Measurements from ENCODE around the gene CTNNA3. TPM values are rescaled to one million over a fixed set of nuclear protein-coding genes. Genes with fewer than 3 reads are reported as not detected.

The CTNNA3 gene
- total and polyA plus RNA-seq, 2 donors: 2.0 to 26.1 TPM

DNA sequence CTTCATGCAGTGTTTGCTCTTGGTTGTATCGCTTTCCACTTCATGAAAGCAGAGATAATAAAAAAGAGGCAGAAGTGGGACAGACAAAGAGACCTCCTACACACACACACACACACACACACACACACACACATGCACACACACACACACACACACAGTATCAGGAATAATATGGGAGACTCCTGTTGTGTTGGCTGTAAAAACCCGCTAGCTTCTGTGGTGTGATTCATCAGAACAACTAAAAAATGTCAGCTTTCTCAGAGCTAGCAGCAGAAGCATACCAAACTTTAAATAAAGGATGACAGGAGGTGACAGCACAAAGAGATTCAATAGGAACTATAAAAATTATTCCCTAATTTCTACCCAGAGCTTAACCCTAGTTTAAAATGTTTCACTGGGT is 918.3 kb downstream of the CTNNA3 start:
- 87% methylated on average over 2 of the region's 2 CpGs for WGBS
- no peaks in the 10 kb centered on the region for H3K36me3 ChIP-seq (ENCODE audit: insufficient read depth)
- no peaks in the 10 kb centered on the region for H3K4me1 ChIP-seq (ENCODE audit: insufficient read depth)
- DNase-seq (ENCODE audit: extremely low spot score): no peak
- H3K27ac ChIP-seq (ENCODE audit: low read depth): no peak overlapping the region
- H3K4me3 ChIP-seq (ENCODE audit: low read depth, low read length): no peak overlapping the region

DNA sequence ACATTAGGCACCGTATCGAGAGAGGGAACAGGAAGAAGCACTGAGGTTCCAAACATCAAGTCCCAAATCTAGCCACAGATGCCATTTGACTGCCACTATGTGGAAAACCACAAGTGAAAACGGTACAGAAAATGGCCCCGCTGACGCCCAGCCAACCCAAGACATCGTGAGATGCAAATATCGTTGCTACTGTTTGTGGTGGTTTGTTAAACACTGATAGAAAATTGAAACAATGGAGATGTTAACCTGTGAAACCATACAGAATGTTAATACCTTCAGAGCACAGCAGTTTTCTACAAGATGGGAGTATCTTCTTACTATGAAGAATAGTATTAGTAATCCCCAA is 922.5 kb downstream of the CTNNA3 start:
- DNase-seq (ENCODE audit: extremely low spot score): no peak
- Histone ChIP-seq H3K27ac (ENCODE audit: low read depth) (no peak overlapping the region), H3K4me1 (ENCODE audit: insufficient read depth) (no peaks in the 10 kb centered on the region), H3K36me3 (ENCODE audit: insufficient read depth) (no peaks in the 10 kb centered on the region), H3K4me3 (ENCODE audit: low read depth, low read length) (no peak overlapping the region)
- 89% methylated on average over 7 of the region's 7 CpGs for WGBS

DNA sequence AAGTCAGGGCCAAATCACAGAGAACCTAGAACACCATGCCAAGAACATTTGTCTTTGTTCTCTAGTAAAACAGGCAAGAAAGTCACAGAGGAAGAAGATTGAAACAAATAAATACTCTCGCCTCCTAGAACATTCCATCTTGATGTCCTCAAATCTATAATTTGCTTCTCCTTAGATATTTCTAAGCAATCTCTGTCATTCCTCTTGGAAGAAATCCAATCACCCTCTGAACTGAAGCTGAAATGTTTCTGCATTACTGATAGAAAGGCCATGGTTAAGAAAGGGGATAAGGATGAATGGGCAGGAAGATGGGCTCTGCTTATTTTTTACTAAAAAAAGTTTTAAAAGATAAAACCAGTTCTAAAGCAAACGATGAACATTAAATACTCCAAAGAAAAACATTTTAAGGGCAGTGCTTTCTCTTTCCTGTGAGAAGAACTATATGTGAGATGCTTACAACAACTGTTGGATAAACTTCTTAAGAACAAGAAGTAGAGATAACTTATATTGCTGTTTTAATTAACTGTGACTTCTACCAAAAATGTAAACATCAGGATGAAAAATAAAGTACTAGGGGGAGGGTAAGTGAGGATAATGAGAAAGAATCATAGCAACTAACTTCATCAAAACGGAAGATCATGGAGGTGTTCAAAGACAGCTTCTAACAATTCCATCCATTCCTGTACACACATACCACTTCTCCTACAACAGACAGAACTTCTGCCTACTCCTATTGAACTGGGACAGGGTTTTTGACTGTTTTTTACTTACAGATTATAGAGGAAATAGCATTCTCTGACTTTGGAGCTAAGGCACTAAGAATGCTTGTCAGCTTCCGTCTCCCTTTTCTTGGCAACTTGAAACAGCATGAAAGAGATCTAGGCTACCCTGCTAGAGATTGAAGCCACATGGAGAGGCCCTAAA is 923.2 kb downstream of the CTNNA3 start:
- Histone ChIP-seq H3K27ac (ENCODE audit: low read depth) (no peak overlapping the region), H3K4me1 (ENCODE audit: insufficient read depth) (no peaks in the 10 kb centered on the region), H3K4me3 (ENCODE audit: low read depth, low read length) (no peak overlapping the region), H3K36me3 (ENCODE audit: insufficient read depth) (no peaks in the 10 kb centered on the region)
- WGBS: 60% methylated on average over 4 of the region's 4 CpGs
- no peak for DNase-seq (ENCODE audit: extremely low spot score)

DNA sequence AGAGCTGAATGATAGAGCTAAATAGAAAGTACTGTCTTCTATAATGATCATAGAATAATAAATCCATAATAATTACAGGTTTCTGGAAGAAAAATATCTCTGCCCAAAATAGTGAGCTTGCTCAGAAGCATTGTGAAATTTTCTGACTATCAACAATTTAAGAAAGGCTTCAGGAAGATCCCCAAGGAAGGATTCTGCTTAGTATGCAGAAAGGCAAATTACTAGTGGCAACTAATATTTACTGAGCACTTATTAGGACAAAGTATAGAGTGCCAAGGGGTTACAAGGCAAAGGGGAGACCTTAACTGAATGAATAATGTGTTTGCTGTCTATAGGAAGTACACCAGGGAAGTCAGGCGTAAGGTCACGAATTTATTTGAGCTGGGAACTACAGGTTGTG is 928.3 kb downstream of the CTNNA3 start:
- Histone ChIP-seq H3K4me1 (ENCODE audit: insufficient read depth) (no peaks in the 10 kb centered on the region), H3K36me3 (ENCODE audit: insufficient read depth) (no peaks in the 10 kb centered on the region), H3K4me3 (ENCODE audit: low read depth, low read length) (no peak overlapping the region), H3K27ac (ENCODE audit: low read depth) (no peak overlapping the region)
- 71% methylated on average over 2 of the region's 2 CpGs for WGBS
- DNase-seq (ENCODE audit: extremely low spot score): no peak

DNA sequence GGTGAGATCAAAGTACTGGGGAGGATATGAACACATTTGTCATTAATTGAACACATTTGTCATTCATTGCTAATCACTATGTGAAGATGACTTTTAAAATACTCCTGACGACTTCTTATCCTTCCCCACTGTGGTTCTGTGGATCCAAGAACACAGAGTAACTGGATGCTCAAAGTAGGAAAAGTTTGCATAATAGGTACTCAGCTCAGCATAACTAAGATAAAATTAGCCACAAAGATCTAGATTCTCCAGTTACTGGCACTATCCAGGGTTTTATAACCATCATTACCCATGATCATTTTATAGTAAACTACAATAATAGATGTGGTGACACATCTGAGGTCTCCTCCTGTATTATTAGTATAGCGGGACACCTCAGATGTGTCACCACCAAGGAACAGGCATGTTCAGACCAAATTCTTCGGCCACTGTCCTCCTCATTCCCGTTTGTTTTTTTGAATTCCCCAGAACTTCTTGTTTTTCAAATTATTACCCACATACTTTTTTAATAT is 933.7 kb downstream of the CTNNA3 start:
- Histone ChIP-seq H3K36me3 (ENCODE audit: insufficient read depth) (no peaks in the 10 kb centered on the region), H3K4me1 (ENCODE audit: insufficient read depth) (no peaks in the 10 kb centered on the region), H3K4me3 (ENCODE audit: low read depth, low read length) (no peak overlapping the region), H3K27ac (ENCODE audit: low read depth) (no peak overlapping the region)
- WGBS: 89% methylated on average over 4 of the region's 4 CpGs
- DNase-seq (ENCODE audit: extremely low spot score): no peak

DNA sequence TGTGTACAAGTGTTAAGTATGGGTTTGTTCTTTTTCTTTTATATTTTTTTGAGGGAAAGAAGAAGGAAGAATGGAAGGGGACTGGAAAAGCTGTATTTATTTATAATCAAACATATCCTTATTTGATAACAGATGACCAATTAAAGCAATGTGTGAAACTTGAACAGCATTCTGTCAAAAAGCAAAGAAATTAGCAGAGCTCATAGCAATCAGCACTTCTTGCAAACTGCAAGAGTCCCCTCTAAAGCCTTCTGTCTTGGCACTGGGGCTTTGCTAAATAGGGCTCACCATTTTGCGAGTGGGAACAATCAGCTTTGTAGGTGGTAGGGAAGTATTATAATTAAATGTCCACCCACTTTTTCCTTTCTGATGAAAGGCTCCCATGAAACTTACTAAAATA is 935.1 kb downstream of the CTNNA3 start:
- no peak overlapping the region for H3K4me3 ChIP-seq (ENCODE audit: low read depth, low read length)
- 94% methylated on average over 1 of the region's 1 CpG for WGBS

DNA sequence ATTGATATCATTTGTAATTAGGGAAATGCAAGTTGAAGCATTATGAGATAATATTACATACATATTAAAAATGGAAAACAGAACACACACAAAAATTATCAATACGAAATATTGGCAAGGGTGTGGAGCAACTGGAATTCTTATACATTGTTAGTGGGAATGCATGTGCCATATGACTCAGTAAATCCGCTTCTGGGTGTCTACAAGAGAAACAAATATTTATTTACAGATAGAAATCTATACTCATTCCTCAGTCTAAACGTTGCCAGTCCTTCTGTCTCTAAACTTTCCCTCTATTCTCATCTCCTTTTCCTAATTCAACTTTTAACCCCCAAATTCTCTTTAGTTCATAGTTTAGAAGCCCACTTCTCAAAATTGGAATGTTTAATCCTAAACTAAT is 940.5 kb downstream of the CTNNA3 start:
- Histone ChIP-seq H3K4me1 (ENCODE audit: insufficient read depth) (no peaks in the 10 kb centered on the region), H3K36me3 (ENCODE audit: insufficient read depth) (no peaks in the 10 kb centered on the region), H3K4me3 (ENCODE audit: low read depth, low read length) (no peak overlapping the region), H3K27ac (ENCODE audit: low read depth) (no peak overlapping the region)
- 72% methylated on average over 3 of the region's 3 CpGs for WGBS
- DNase-seq (ENCODE audit: extremely low spot score): no peak

More for the DNA sequence above, 935.1 kb downstream of the CTNNA3 start:
- Histone ChIP-seq H3K4me1 (ENCODE audit: insufficient read depth) (no peaks in the 10 kb centered on the region), H3K27ac (ENCODE audit: low read depth) (no peak overlapping the region), H3K36me3 (ENCODE audit: insufficient read depth) (no peaks in the 10 kb centered on the region)
- DNase-seq (ENCODE audit: extremely low spot score): no peak

DNA sequence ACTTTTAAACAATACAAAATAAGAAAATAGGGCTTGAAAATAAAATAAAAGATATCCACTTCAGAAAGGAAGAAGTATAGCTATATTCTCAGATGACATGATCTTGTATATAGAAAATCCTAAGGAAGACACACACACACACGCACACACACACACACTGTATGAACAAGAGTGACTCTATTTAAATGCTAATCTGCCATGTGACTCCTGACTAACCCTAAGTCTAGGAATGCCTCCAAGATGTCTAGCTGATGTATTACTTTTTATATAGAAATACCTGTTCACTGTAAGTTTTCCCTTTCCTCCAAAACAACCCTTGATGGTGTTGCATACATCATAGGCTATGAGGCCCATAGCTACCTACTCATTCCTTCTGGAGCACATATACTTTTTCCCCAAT is 943.3 kb downstream of the CTNNA3 start:
- Histone ChIP-seq H3K4me3 (ENCODE audit: low read depth, low read length) (no peak overlapping the region), H3K36me3 (ENCODE audit: insufficient read depth) (no peaks in the 10 kb centered on the region), H3K4me1 (ENCODE audit: insufficient read depth) (no peaks in the 10 kb centered on the region), H3K27ac (ENCODE audit: low read depth) (no peak overlapping the region)
- DNase-seq (ENCODE audit: extremely low spot score): no peak
- 48% methylated on average over 1 of the region's 1 CpG for WGBS

DNA sequence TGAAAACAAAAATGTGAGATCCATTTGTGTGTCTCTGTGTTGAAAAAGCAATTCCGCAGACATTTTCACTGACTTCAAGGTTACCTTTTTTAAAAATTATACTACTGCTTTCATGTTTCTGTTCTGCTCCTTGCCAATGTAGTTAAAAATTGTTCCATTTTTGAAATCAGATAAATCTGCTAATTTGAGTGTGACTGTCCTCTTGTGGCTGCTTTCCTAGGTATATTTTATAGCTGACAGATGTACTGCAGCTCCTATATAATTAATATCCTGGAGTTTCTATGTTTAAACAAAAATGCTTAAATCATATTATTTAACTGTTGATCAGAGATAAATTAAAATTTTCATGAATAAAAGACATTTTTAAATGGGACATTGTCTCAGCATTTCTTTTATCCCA is 947.8 kb downstream of the CTNNA3 start:
- no peak overlapping the region for H3K4me3 ChIP-seq (ENCODE audit: low read depth, low read length)
- H3K36me3 ChIP-seq (ENCODE audit: insufficient read depth): no peaks in the 10 kb centered on the region
- no peaks in the 10 kb centered on the region for H3K4me1 ChIP-seq (ENCODE audit: insufficient read depth)
- no peak overlapping the region for H3K27ac ChIP-seq (ENCODE audit: low read depth)
- no peak for DNase-seq (ENCODE audit: extremely low spot score)
- 99% methylated on average over 1 of the region's 1 CpG for WGBS

DNA sequence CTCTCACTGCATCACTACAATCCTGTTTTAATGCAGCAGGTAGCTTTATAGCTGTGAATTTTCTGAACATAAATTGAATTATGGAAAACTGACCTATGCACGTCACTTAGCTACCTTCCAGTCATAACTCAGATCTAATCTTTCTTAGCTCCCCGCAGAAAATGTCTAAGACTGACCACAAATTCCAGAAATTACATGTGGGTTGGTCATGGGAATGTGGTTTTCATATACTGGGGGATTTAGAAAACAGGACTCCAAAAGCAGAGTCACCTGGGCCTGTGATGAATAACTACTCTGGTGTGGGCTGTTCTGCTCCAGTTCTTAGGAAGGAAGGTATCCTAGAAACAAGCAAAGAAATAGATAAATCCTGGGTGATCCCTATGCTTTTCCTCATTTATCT is 948.5 kb downstream of the CTNNA3 start:
- Histone ChIP-seq H3K27ac (ENCODE audit: low read depth) (no peak overlapping the region), H3K4me1 (ENCODE audit: insufficient read depth) (no peaks in the 10 kb centered on the region), H3K4me3 (ENCODE audit: low read depth, low read length) (no peak overlapping the region), H3K36me3 (ENCODE audit: insufficient read depth) (no peaks in the 10 kb centered on the region)
- no peak for DNase-seq (ENCODE audit: extremely low spot score)
- WGBS: 61% methylated on average over 2 of the region's 2 CpGs

DNA sequence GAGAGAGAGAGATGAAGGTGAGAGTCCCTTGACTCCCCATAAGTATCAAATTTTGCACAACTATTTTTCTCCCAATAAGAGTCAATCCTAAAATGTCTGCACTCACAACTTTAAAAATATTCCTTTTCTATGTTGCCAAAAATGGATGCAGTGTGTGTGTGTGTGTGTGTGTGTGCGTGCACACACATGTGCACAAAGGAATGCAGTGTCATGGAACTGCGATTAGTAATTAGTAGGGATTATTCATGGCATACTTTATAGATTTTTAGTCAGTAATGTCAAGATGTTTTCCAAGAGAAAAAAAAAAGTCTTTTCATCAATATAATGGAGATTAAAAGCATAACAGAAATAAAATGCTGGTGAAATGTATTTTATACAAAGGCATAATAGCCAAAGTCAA is 949.3 kb downstream of the CTNNA3 start:
- Histone ChIP-seq H3K36me3 (ENCODE audit: insufficient read depth) (no peaks in the 10 kb centered on the region), H3K4me1 (ENCODE audit: insufficient read depth) (no peaks in the 10 kb centered on the region), H3K4me3 (ENCODE audit: low read depth, low read length) (no peak overlapping the region), H3K27ac (ENCODE audit: low read depth) (no peak overlapping the region)
- DNase-seq (ENCODE audit: extremely low spot score): no peak
- WGBS: 82% methylated on average over 2 of the region's 2 CpGs

DNA sequence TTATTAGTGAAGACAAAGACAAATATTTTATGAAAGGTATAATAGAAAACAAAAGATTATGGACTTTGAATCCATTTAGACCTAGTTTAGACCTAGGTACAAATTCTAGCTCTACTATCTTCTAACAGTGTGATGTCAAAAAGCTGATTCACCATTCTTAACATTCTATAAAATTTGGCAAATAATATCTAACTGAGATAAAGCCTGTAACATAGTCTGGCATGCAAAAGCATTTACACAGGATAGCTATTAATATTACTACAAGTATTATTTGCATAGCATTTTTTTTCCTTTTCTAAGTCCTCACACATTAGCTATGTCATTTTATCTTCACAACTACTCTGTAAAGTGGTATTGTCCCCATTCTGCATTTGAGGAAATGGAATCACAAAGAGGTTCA is 949.7 kb downstream of the CTNNA3 start:
- H3K27ac ChIP-seq (ENCODE audit: low read depth): no peak overlapping the region
- H3K36me3 ChIP-seq (ENCODE audit: insufficient read depth): no peaks in the 10 kb centered on the region
- H3K4me1 ChIP-seq (ENCODE audit: insufficient read depth): no peaks in the 10 kb centered on the region
- no peak overlapping the region for H3K4me3 ChIP-seq (ENCODE audit: low read depth, low read length)
- DNase-seq (ENCODE audit: extremely low spot score): no peak

DNA sequence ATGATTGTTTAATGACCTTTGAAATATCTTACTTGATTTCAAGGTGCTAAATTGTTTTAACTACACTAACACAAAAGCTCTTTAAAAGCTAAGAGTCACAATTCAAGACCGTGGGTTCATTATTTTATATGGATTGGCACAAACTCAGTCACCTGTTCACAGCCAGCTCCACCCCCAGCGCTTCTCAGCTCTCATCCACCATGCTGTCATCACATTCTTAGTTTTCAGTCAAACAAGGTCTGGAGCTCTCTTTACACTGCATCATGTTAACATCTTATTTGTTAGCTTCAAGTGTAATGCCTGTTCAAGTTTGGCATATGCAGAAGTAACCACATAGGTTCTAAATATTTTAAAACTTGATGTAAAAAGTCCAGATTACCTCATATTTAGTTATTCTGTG is 951.1 kb downstream of the CTNNA3 start:
- Histone ChIP-seq H3K4me3 (ENCODE audit: low read depth, low read length) (no peak overlapping the region), H3K27ac (ENCODE audit: low read depth) (no peak overlapping the region), H3K36me3 (ENCODE audit: insufficient read depth) (no peaks in the 10 kb centered on the region), H3K4me1 (ENCODE audit: insufficient read depth) (no peaks in the 10 kb centered on the region)
- 69% methylated on average over 2 of the region's 2 CpGs for WGBS
- DNase-seq (ENCODE audit: extremely low spot score): no peak

DNA sequence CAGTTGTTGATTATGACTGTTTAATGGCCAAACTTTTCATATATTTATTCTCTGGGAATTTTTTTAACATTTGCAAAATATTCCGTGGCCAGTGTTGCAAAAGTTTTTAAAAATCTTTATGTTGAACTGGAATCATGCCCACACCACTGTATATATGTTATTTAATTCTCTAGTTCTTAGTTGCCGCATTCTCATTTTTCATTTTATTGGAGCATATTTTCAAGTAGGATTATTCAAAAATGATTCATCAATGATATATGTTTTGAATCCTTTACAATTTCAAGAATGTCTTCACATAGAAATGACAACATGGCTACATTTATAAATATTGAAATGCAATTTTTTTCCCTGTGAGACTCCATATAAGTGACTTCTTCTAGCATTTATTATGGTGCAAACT is 958.8 kb downstream of the CTNNA3 start:
- no peak for DNase-seq (ENCODE audit: extremely low spot score)
- no peak overlapping the region for H3K27ac ChIP-seq (ENCODE audit: low read depth)
- H3K4me3 ChIP-seq (ENCODE audit: low read depth, low read length): no peak overlapping the region
- no peaks in the 10 kb centered on the region for H3K36me3 ChIP-seq (ENCODE audit: insufficient read depth)
- 84% methylated on average over 2 of the region's 2 CpGs for WGBS
- H3K4me1 ChIP-seq (ENCODE audit: insufficient read depth): no peaks in the 10 kb centered on the region

Measured in urinary bladder (tissue), 4 donors.